Fibroblast of gingiva (primary cell): ENCODE results near the gene IGF2BP3.
A peak's percentile ranks its signal among the peaks of the same experiment; 100 is the strongest.
"Not testable (repeated sequence)": the region's sequence is repeated elsewhere in the genome, so short reads cannot be mapped to it uniquely, and the experiment has no call there.

Experiments used
- DNase-seq: peaks from one replicate; pipeline ENCODE4 v3.0.0-alpha.2; 2011; ENCODE audit warnings: low read depth

IGF2BP3 gene

DNA sequence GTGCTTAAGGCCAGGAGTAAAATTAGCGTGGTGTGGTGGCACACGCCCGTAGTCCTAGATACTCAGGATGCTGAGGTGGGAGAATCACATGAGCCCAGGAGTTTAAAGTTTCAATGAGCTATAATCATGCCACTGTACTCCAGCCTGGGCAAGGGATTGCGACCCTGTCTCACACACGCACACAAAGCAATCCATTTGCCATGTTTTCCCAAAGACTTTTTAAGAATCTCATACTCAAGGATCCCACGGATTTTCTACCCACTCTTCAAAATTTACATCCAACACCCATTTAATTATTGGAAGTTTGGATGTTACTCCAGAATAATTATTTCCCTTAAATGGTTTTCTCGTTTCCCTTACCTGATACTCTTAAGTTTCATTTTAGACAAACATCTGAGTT is 47.9 kb downstream of the IGF2BP3 start:
- no peak for DNase-seq

DNA sequence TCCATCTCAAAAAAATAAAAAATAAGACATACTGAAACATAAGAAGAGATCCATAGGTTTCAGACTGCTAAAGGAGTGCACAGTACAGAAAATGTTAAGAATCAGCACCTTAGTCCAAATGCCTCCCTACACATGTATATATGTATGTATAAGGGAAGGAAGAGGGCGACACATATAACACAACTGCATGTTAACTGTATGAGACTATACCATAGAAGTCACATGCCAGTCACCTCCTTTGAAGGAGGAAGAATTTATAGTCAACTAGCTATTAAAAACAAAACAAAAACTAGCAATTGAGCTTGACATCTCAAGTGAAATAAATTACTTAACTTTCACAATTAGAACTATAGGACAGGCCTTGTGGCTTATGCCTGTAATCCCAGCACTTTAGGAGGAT is 50.4 kb downstream of the IGF2BP3 start:
- DNase-seq: no peak

DNA sequence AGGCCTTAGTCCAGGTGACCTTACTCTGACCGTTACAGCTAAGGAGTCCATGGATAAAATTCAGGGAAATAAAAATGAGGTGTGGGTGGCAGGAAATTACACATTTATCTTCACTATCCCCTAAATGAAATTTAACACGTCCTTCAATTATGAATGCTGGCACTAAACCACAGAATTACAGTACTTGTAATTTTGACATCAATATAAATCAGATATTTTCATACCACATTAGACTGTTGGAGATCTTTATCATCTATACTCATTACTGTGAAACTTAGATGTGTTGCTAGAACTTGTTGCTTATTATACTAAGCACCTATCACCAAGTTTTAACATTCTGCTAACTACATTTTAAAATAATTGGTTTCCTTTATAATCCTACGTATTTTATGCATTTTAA is 51.1 kb downstream of the IGF2BP3 start:
- no peak for DNase-seq

DNA sequence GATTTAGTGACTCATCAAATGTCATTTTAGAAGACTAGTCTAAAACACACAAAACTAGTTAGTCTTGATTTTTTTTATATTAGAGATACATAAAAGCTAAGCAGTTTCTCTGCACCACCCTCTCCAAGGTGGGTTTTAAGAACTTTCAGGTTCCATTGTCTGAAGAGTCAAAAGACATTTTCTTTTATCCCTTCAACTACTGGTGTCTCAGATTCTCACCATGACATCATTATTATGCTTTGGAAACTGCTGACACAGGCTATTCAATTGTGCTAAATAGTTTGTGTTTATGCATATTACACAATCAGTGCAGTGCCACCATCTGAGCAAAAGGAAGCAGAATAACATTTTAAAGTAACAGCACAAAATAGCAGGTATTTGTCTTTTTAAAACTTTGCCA is 52.2 kb downstream of the IGF2BP3 start:
- DNase-seq: peak; percentile 67

DNA sequence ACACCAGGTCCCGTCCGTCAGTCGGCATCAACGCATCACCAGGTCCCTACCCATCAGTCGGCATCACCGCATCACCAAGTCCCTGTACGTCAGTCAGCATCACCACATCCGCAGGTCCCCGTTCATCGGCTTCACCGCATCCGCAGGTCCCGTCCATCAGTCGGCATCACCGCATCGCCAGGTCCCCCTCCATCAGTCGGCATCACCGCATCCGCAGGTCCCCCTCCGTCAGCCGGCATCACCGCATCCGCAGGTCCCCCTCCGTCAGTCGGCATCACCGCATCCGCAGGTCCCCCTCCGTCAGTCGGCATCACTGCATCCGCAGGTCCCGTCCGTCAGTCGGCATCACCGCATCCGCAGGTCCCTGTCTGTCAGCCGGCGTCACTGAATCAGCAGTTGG is 55.1 kb downstream of the IGF2BP3 start:
- no peak for DNase-seq

DNA sequence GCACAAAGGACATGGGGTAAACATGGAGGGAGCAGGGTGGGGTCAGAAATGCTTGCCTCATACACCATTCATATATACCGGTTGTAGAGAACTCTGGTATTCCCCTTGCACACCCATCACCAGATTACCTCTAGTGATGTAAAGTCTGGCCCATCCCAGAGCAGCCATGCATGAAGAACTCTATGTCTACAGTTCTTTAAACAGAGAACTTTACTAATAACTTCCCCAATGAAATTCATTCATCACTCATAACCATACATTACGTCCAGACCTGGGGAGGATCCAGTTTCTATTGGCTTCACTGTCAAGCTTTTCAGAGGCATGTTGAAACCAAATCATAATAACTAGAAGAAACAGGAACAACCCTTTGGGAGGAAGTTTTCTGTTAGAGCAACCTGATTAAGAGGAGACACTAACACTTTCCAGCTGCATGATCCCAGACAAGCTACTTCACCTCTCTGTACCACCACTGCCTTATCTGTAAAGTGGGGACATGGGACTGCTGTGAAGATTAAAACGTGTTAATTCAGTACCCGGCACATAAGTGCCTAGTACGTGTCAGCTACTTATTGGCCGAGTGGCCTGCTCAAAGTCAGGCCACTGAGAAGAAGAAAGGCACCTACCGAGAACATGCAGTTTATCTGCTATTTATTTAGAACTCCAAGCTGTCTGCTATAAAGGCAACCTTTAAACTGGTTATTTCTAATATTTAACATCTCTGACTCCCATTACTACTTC is 59.7 kb downstream of the IGF2BP3 start:
- DNase-seq: no peak

DNA sequence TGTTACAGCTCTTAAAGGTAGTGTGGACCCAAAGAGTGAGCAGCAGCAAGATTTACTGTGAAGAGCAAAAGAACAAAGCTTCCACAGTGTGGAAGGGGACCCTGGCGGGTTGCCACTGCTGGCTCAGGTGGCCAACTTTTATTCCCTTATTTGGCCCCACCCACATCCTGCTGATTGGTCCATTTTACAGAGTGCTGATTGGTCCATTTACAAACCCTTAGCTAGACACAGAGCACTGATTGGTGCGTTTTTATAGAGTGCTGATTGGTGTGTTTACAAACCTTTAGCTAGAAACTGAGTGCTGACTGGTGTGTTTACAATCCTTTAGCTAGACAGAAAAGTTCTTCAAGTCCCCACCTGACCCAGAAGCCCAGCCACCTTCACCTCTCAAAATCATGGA is 63.7 kb downstream of the IGF2BP3 start:
- DNase-seq: not testable (repeated sequence)

DNA sequence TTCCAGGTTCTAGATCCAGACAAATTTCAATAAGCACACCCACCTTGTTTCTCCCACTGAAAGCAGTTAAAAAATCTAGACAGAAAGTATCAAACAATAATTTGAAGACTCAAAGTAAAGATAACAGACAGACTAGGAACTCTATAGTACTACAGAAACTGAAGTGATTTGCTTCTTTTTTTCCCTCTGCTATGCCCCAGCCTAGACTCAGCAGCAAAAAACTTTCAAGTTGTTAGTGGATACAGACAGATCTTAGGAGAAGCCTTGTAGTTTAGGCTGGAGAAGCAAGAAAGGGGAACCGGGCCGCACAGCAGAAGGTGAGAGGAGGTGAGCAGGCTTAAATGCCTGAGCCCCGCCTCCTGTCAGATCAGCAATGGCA is 65.1 kb downstream of the IGF2BP3 start:
- no peak for DNase-seq

DNA sequence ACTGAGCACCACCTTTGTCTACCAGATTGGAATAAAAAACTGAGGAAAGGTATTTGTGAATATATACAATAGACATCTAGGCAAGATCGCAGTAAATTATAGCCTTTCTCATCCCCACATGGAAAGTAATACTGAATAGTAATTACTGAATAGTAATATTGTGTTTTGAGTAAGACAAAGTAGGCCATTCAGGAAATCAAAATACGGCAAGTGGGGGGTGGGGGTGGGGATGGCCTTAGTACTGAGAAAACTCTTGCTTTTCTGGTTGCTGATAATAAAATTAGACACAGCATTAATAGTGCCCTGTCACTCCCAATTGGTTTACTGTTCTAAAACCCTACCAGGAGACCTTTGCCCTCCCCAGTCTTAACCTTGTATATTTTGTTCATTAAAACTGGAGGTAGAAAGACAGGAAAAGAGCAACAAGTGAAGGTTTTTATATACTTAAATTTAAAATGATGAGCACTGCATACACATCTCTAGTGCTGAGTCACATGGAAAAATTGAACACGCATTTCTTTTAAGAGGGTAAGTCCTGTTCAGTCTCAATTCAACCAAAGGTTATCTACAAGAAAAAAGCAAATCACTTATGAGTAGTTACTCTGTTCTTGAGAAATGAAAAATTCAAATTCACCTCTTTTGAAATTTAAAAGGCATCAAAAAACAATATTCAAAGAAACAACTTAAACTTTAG is 65.6 kb downstream of the IGF2BP3 start:
- DNase-seq: no peak

DNA sequence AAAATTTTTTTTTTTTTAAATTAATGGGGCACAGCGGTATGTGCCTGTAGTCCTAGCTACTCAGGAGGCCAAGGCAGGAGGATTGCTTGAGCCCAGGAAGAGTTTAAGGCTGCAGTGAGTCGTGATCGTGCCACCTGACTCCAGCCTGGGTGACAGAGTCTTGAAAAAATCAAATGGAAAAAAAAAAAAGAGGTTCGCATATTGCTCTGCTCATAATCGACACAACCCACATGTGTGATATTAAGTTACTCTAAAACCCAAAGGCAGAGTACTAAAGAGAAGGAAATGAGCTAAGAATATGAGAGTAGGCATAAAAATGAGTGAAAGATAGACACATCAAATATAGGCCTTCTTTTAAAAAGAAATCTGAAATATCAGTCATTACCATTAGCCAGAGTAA is 66.3 kb downstream of the IGF2BP3 start:
- no peak for DNase-seq

DNA sequence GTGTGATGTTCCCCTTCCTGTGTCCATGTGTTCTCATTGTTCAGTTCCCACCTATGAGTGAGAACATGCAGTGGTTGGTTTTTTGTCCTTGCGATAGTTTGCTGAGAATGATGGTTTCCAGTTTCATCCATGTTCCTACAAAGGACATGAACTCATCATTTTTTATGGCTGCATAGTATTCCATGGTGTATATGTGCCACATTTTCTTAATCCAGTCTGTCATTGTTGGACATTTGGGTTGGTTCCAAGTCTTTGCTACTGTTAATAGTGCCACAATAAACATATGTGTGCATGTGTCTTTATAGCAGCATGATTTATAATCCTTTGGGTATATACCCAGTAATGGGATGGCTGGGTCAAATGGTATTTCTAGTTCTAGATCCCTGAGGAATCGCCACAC is 72.2 kb downstream of the IGF2BP3 start:
- not testable (repeated sequence) for DNase-seq

DNA sequence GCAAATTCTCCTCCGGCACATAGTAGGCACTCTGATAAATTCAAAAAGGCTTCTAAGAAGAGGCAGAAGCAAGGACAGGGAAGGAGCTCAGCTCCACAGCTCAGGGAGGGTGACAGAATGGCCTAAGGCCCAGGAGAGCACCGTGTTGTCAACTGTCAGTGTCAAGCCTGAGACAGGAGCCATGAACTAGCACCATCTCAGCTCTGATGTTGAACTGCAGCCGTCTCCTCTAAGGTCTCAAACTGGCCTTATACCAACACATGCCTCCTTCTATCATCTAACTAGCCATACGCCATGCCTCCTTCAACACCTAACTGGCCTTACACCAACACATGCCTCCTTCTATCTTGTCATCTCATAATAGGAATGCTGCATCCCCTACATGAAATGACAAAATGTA is 73.0 kb downstream of the IGF2BP3 start:
- no peak for DNase-seq

DNA sequence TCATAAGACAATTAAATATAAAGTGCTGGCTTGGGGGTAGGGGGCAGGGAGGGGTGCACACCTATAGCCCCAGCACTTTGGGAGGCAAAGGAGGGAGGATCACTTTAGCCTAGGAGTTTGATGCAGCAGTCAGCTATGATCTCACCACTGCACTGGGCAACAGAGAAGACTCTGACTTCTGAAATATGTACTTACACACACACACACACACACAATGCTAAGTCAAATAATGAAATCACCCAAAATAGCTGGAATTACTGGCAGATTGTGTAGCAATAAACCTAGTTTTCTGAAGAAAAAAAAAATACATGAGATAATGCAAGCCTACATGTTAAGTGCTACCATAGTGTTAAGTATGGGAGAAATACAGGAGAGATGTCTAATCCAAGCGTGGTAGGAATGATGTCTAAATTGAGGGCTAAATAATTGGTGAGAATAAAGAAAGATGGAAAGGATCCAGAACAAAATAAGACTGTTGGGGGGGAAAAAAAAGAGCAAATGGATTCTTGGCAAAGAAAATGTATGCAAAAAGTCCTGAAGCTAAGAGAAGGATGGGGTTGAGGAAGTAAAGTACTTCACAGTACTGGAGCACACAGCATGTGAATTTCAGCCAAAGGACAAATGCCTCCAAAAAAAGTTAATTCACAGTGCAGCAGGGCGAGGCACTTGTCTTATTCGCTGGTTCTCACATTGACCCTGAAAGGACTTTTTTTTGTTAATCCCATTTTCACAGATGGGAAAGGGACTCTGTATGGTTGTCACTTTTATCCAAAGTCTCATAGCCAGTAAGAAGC is 73.9 kb downstream of the IGF2BP3 start:
- DNase-seq: peak; percentile 95

DNA sequence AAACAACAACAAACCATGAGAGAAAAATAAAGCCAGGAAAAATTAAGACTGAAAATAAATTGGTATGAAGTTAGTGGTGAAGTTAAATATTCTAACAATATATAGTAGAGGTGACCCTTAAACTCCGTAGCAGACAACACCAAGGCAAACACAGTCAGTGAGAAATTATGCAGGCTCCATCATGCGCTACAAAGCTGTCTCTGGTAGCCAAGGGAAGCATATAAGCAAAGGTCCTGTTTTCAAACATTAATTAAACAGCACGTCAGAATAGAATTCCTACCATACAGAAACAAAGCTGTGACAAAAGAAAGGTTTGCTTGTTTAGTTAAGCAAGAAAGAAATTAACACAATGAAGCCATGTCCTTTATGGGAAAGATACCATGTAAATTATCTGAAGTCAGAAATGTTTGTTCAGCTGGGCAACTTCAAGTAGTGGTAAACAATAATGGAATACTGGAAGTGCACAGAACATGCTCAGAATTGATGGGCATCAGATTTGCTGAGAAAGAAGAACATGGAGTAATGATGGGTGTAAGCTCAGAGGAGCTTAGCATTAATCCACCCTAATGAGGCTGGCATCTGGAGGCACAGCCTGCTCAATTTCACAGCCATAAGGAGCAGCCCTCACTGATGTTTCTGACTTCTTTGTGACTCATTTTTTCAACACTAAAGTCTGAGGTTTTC is 75.7 kb downstream of the IGF2BP3 start:
- DNase-seq: peak; percentile 27

DNA sequence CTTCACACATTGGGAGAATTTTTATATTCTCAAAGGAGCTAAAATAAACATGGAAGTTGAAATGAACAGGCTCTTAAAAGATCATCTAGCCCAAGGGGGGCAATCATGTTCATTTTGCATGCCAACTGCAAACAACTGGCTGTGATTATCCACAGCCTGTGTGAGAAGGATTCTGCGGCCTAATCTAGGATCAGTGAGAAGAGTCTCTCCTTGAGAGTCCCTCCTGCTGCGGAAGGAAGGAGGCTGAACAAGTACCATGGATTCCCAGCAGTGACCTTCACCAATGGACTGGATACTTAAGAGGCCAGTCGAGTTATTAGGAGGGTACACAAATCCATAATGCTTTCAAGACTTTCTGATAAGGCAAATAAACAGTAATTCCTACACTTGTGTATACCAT is 76.7 kb downstream of the IGF2BP3 start:
- DNase-seq: no peak

DNA sequence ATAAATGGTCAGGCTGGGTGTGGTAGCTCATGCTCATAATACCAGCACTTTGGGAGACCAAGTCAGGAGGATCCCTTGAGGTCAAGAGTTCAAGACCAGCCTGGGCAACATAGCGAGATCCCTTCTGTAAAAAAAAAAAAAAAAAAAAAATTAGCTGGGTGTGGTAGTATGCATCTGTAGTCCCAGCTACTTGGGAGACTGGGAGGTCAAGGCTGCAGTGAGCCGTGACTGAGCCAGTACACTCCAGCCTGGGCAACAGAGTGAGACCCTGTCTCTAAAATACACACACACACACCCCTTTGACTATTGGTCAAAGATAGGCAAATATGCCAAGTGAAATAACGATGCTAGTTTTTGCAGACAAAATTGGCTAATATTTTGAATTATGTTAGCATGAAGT is 80.6 kb downstream of the IGF2BP3 start:
- DNase-seq: no peak

DNA sequence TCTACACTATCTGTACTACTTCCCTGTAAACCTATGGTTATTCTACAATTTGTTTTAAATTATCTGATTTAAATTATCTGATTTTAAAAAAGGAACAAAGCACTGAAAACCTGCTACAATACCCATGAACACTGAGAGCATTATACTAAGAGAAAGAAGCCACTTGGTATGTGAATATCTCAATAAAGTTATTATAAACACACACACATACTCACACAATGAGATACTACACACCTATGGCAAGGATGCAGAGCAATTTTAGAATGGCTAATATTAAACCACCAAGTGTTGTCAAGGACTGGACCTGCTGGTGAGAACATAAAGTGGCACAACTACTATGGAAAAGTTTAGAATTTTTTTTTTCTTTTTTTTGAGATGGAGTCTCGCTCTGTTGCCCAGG is 82.7 kb downstream of the IGF2BP3 start:
- no peak for DNase-seq

DNA sequence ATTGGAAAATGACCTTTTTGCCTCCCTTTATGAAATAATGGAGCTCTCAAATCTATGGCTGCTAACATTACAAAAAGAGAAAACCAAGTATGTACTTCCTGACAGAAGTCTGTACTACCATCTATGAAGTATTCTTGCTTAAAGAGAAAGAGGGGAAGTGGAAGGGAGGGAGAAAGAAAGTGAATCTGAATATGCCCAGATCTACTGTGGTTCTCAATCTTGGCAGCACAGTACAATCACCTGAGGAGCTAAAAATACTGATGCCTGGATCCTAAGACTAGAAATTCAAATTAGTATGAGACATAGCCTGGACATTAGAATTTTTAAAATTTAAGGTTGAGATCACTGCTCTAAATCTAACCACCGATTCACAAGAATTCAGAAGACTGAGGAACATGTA is 85.2 kb downstream of the IGF2BP3 start:
- DNase-seq: no peak

DNA sequence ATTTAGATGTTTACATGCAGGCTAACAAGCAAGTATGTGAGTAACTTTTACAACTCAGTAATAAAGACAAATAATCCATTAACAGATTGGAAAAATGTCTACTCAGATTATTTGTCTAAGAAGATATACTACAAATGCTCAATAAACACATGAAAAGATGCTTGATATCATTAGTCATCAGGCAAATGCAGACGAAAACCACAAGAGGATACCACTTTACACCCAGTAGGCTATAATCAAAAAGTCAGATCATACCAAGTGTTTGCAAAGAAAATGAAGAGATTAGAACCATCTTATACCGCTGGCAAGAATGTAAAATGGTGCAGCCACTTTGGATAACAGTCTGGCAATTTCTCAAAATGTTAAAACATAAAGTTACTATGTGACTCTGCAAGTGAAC is 87.1 kb downstream of the IGF2BP3 start:
- peak; percentile 21 for DNase-seq

DNA sequence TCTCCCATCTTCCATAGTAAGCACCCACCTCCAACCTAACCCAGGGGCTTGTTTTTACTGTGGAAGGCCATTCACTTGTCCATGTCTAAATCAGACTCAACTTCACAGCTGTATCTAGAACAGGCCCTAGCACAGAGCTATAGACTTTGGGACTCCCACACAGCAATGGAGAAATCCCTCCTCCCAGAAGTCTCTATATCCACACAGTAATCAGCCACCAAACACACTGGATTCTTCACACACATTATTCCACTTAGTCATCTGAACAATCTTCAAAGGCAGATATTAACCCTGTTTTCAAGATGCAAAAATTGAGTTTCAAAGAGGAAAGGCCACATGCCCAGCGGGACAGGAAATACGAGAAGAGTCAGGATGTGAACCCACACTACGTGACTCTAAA is 89.3 kb downstream of the IGF2BP3 start:
- no peak for DNase-seq

DNA sequence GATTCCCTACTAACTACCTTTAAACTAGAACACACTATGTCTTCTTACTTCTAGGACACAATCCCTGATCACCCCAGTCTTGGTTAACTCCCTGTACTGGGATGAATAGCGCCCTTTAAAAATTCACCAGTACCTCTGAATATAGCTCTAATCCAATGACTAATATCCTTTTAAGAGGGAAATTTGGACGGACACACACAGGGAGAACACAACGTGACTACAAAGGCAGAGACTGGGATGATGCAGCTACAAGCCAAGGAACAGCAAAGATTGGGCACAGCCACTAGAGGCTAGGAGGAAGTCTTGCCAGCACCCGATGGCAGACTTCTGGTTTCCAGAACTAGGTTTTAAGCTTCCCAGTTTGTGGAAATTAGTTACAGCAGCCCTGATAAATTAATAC is 89.7 kb downstream of the IGF2BP3 start:
- no peak for DNase-seq

DNA sequence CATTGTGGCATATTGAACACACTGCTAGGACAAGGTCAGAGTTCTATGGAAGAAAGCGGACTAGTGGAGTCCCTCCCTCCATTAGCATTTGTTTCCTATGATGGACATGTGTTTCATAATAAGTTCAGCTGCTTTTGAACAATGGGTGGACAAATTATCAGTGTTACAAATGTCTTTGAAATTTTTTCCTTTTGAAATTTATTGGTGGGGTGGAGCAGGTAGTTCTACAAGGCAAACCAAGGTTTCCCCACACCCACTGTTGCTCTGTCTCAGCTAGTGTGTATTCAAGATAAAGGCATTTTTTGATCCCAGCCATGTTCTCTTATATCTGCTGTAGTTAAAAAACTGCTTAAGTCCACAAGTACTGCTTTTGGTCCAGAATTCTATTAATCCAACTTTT is 91.3 kb downstream of the IGF2BP3 start:
- no peak for DNase-seq

DNA sequence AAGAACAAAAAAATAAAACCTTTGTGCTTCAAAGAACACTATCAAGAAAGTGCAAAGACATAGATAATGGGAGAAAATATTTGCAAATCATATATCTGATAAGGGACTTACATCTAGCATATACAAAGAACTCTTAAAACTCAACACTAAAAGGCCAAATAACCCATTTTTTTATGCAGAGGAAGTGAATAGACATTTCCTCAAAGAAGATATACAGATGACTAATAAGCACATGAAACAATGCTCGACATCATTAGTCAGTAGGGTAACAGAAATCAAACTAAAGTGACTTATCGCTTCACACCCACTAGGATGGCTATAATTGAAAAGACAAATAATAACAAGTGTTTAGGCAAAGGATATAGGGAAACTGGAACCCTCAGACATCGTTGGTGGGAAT is 93.2 kb downstream of the IGF2BP3 start:
- DNase-seq: no peak
